ENCODE results near the gene THRB.

The THRB gene

GRCh38 chr3:24487325-24488262 lies 7.1 kb downstream of the THRB start:
- Histone ChIP-seq H3K4me2 (ENCODE audit: low read length) (no peak overlapping the region), H2AFZ (ENCODE audit: low read length) (no peak overlapping the region), H3K27ac (ENCODE audit: low read depth, low read length, poor library complexity, severe bottlenecking) (no peak overlapping the region), H3K4me3 (ENCODE audit: low read depth, low read length, poor library complexity, severe bottlenecking) (no peak overlapping the region), H3K9me3 (ENCODE audit: low read length) (no peaks in the 10 kb centered on the region), H3K27me3 (ENCODE audit: insufficient read depth, low read length) (no peaks in the 10 kb centered on the region), H3K4me1 (ENCODE audit: insufficient read depth, low read length, severe bottlenecking) (no peaks in the 10 kb centered on the region), H3K9ac (ENCODE audit: low read length) (no peak overlapping the region), H4K20me1 (ENCODE audit: insufficient read depth, low read length) (no peaks in the 10 kb centered on the region), H3F3A (ENCODE audit: insufficient read depth, low read length) (no peaks in the 10 kb centered on the region), H3K36me3 (ENCODE audit: insufficient read depth, low read length) (no peaks in the 10 kb centered on the region), H3K79me2 (ENCODE audit: insufficient read depth, low read length) (no peaks in the 10 kb centered on the region), H3K9me2 (ENCODE audit: low read depth, low read length) (no peaks in the 10 kb centered on the region)
- TF ChIP-seq EZH2 (IDR thresholded peaks at IDR 0.05; ENCODE audit: borderline replicate concordance, low read length): no peak
- TF ChIP-seq CTCF (IDR thresholded peaks at IDR 0.05; ENCODE audit: low read length): no peak

GRCh38 chr3:24485511-24485910 lies 9.1 kb downstream of the THRB start:
- H3K9me2 ChIP-seq (ENCODE audit: low read depth, low read length): no peaks in the 10 kb centered on the region
- no peak overlapping the region for H3K9ac ChIP-seq (ENCODE audit: low read length)

GRCh38 chr3:24483873-24484272 lies 10.8 kb downstream of the THRB start:
- Histone ChIP-seq H3K27ac (ENCODE audit: low read depth, low read length, poor library complexity, severe bottlenecking) (no peak overlapping the region), H3K4me1 (ENCODE audit: insufficient read depth, low read length, severe bottlenecking) (no peaks in the 10 kb centered on the region), H3K36me3 (ENCODE audit: insufficient read depth, low read length) (no peaks in the 10 kb centered on the region), H3K9me2 (ENCODE audit: low read depth, low read length) (no peaks in the 10 kb centered on the region), H3F3A (ENCODE audit: insufficient read depth, low read length) (no peaks in the 10 kb centered on the region), H3K79me2 (ENCODE audit: insufficient read depth, low read length) (no peaks in the 10 kb centered on the region), H3K9ac (ENCODE audit: low read length) (no peak overlapping the region), H3K4me3 (ENCODE audit: low read depth, low read length, poor library complexity, severe bottlenecking) (no peak overlapping the region), H3K27me3 (ENCODE audit: insufficient read depth, low read length) (no peaks in the 10 kb centered on the region), H2AFZ (ENCODE audit: low read length) (no peak overlapping the region), H4K20me1 (ENCODE audit: insufficient read depth, low read length) (no peaks in the 10 kb centered on the region), H3K9me3 (ENCODE audit: low read length) (no peaks in the 10 kb centered on the region), H3K4me2 (ENCODE audit: low read length) (no peak overlapping the region)
- no peak for TF ChIP-seq EZH2 (IDR thresholded peaks at IDR 0.05; ENCODE audit: borderline replicate concordance, low read length)
- TF ChIP-seq CTCF (IDR thresholded peaks at IDR 0.05; ENCODE audit: low read length): no peak

More at GRCh38 chr3:24485511-24485910, 9.1 kb downstream of the THRB start:
- H3K79me2 ChIP-seq (ENCODE audit: insufficient read depth, low read length): no peaks in the 10 kb centered on the region
- no peak for TF ChIP-seq EZH2 (IDR thresholded peaks at IDR 0.05; ENCODE audit: borderline replicate concordance, low read length)
- no peak for TF ChIP-seq CTCF (IDR thresholded peaks at IDR 0.05; ENCODE audit: low read length)
- no peaks in the 10 kb centered on the region for H3K4me1 ChIP-seq (ENCODE audit: insufficient read depth, low read length, severe bottlenecking)
- no peaks in the 10 kb centered on the region for H4K20me1 ChIP-seq (ENCODE audit: insufficient read depth, low read length)
- H3K9me3 ChIP-seq (ENCODE audit: low read length): no peaks in the 10 kb centered on the region
- H3K27me3 ChIP-seq (ENCODE audit: insufficient read depth, low read length): no peaks in the 10 kb centered on the region
- H2AFZ ChIP-seq (ENCODE audit: low read length): no peak overlapping the region
- H3K27ac ChIP-seq (ENCODE audit: low read depth, low read length, poor library complexity, severe bottlenecking): no peak overlapping the region
- H3K4me2 ChIP-seq (ENCODE audit: low read length): no peak overlapping the region
- H3K36me3 ChIP-seq (ENCODE audit: insufficient read depth, low read length): no peaks in the 10 kb centered on the region
- H3K4me3 ChIP-seq (ENCODE audit: low read depth, low read length, poor library complexity, severe bottlenecking): no peak overlapping the region
- H3F3A ChIP-seq (ENCODE audit: insufficient read depth, low read length): no peaks in the 10 kb centered on the region
